NCI-H146 (cell line): ENCODE data around the gene TGFB2.
A peak's percentile ranks its signal among the peaks of the same experiment; 100 is the strongest.

ENCODE experiments used
- DNase-seq: peaks from one replicate; lab custom pipeline; 2025; lab: John Stamatoyannopoulos, UW

The TGFB2 gene

GRCh38 chr1:218332416-218332815, 12.7 kb upstream of the TGFB2 start:
- no peak for DNase-seq

- peak; percentile 88 for DNase-seq
Measured at GRCh38 chr1:218336328-218336727, 8.8 kb upstream of the TGFB2 start.

- DNase-seq: peak; percentile 33
Measured at GRCh38 chr1:218339267-218339831, 5.8 kb upstream of the TGFB2 start.

- DNase-seq: no peak
Measured at GRCh38 chr1:218341325-218341724, 3.8 kb upstream of the TGFB2 start.

GRCh38 chr1:218342091-218342490, 3.0 kb upstream of the TGFB2 start:
- DNase-seq: no peak

GRCh38 chr1:218345673-218346390, 696 bp downstream of the TGFB2 start:
- peak; percentile 77 for DNase-seq

- peak; percentile 54 for DNase-seq
Measured at GRCh38 chr1:218346391-218347204, 1.5 kb downstream of the TGFB2 start.

- DNase-seq: no peak
Measured at GRCh38 chr1:218347336-218347722, 2.2 kb downstream of the TGFB2 start.

GRCh38 chr1:218347723-218348627, 2.8 kb downstream of the TGFB2 start:
- no peak for DNase-seq

- no peak for DNase-seq
Measured at GRCh38 chr1:218348628-218349071, 3.5 kb downstream of the TGFB2 start.

- DNase-seq: no peak
Measured at GRCh38 chr1:218349348-218350034, 4.4 kb downstream of the TGFB2 start.

GRCh38 chr1:218350035-218350525, 4.9 kb downstream of the TGFB2 start:
- no peak for DNase-seq

- no peak for DNase-seq
Measured at GRCh38 chr1:218350801-218351266, 5.7 kb downstream of the TGFB2 start.

GRCh38 chr1:218351391-218352074, 6.4 kb downstream of the TGFB2 start:
- DNase-seq: no peak

GRCh38 chr1:218352075-218352438, 6.9 kb downstream of the TGFB2 start:
- no peak for DNase-seq

GRCh38 chr1:218353656-218354055, 8.5 kb downstream of the TGFB2 start:
- DNase-seq: no peak

GRCh38 chr1:218355278-218355677, 10.1 kb downstream of the TGFB2 start:
- no peak for DNase-seq

- DNase-seq: no peak
Measured at GRCh38 chr1:218357211-218357892, 12.2 kb downstream of the TGFB2 start.

- no peak for DNase-seq
Measured at GRCh38 chr1:218357893-218358232, 12.7 kb downstream of the TGFB2 start.
